Limb (tissue), 2 donors: ENCODE measurements around the gene FKRP.
"Not testable (repeated sequence)": the region's sequence is repeated elsewhere in the genome, so short reads cannot be mapped to it uniquely, and the experiment has no call there.

Experiments used
- DNase-seq, 2 donors: peaks; one replicate each; pipeline ENCODE4 v3.0.0-alpha.2; 2016; ENCODE audit errors: extremely low spot score in 2 of 2

The FKRP gene, protein sequence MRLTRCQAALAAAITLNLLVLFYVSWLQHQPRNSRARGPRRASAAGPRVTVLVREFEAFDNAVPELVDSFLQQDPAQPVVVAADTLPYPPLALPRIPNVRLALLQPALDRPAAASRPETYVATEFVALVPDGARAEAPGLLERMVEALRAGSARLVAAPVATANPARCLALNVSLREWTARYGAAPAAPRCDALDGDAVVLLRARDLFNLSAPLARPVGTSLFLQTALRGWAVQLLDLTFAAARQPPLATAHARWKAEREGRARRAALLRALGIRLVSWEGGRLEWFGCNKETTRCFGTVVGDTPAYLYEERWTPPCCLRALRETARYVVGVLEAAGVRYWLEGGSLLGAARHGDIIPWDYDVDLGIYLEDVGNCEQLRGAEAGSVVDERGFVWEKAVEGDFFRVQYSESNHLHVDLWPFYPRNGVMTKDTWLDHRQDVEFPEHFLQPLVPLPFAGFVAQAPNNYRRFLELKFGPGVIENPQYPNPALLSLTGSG

DNA sequence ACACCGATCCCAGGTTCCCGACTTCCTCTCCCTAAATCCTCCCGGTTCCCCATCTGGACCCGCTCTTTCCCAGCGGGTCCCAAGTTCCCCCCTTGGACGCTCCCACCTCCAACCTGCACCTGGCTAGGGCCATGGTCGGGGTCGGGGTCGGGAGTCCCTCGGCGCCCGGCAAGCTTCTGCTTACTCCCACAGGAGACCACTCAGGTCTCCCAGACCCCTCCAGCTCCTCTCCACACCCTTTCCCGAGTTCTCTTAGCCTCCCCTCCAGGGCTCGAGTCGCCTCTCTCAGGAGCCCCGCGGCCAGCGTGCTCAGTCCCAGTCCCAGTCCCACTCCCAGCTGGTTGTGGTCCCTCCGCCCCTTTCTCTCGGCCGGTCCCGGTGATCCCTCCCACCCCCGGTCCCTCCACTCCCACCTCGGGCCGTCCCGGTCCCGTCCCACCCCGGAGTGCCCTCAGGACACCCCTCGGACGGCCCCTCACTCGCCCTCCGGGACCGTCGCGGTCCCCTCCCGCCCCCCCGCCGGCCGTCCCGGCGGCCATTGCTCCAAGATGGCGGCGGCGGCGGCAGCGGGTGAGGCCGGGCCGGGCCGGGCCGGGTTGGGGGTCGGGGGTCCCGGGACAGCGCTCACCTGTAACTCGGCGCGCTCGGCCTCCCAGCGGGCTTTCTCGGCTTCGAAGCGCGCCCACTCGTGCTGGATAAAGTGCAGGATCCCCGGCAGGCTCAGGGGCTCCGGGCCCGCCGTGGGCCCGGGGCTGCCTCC, at the start of gene FKRP:
Gene FKRP, plus strand, starts transcription at position 537 of the 760 bp plus-strand sequence. CDS start 9,394 bp downstream, outside the sequence.
- DNase-seq = peak in 1 of 2 donors; percentile 80

DNA sequence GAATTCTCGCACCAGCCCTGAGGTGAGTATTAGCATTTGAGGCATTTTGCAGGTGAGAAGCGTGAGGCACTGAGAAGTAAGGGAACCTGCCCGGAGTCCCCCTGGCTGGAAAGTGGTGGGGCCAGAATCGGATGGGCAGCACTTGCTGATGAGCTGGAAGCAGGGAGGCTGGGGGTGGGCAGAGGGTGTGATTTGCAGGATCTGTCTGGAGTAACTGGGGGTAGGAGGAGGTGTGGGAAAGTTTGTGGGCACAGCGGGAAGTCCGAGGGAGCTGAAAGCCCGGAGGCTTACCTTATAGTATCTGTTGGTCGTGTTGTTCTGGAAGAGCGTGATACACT, 49.0 kb upstream of the FKRP start:
- DNase-seq = no peak

DNA sequence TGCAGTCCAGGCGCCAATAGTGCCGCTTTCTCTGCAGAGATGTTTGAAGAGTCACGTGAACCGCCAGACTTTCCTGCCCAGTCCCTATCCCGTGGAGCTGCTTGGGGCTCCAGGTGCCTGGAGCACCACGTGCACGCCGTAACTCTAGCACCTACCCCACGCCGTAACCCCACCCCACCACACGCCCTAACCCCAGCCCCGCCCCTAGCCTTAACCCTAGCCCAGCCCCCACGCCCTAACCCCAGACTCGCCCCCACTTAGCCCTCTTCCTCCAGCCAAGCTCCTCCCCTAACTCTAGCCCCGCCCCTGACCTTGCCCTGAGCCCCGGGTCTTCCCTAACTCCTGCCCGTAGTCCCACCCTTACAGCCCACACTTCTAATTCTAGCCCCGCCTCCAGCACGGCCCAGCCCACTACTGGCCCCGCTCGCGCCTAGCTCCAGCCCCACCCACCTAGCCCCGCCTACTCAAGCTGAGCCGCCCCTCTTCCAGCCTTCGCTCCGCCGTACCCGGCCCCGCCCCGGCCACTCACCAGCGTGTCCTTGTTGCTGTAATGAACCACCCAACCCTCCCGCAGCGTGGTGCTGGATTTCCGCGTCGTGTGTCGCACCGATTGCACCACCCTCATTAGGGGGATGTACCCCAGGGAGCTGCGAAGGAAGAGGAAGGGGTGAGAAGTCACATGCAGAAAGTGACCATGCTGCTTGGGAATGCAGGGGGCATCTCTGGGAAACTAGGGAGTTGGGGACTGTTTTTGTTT, 48.5 kb upstream of the FKRP start:
- DNase-seq = peak; percentile 78 to 88

DNA sequence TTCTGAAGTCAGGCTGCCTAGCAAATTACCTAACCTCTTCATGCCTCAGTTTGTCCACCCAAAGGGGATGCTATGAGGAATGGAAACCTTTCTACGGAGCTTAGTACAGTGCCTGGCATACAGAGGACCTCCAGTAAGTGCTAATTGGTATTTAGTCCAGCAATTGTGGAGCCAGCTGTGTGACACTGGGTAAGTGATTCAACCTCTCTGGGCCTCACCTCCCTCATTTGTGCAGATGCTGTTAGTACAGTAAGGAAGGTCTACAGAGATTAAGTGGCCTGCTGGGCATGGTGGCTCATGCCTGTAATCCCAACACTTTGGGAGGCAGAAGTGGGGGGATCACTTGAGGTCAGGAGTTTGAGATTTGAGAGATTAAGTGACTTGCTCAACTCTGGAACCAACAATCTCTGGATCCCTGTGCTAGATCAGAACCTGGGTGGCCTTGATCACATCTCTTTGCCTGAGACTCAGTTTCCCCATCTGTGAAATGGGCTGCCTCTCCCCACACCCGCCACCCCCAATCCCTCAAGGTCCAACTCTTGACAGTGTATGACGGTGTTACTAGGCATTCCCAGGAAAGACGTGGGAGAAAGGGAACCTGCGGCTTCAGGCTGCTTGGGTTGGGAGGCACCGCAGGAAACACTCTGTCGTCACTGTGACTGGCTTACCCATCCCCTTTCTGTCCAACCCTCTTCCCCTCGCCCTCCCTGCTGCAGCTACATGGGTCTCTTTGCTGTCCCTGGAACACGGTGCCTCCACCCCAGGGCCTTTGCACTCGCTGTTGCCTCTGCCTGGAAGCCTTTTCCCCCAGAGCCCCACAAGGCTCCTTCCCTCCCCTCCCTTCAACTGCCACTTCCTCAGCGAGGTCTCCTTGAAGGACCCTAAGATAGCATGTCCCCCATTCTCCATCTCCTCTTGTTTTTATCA, 47.2 kb upstream of the FKRP start:
- DNase-seq = no peak

DNA sequence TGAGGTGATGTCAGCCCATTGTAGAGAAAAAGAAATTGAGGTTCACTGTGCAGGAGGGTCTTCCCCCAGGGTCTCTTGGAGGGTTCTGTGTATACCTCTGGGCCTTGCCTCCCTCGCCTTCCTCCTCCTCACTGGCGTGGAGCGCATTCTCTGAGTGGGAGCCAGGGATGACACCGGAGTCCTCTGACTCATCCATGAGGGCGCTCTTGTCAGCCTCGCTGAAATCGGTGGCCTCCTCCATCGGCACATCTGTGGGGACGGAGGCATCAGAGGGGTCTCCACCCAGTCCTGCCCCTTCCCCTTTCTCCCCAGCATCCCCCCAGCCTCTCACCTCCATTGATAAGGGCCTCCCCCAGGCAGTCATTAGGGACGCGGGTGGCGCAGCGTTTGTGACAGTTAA, 45.2 kb upstream of the FKRP start:
- DNase-seq = no peak

DNA sequence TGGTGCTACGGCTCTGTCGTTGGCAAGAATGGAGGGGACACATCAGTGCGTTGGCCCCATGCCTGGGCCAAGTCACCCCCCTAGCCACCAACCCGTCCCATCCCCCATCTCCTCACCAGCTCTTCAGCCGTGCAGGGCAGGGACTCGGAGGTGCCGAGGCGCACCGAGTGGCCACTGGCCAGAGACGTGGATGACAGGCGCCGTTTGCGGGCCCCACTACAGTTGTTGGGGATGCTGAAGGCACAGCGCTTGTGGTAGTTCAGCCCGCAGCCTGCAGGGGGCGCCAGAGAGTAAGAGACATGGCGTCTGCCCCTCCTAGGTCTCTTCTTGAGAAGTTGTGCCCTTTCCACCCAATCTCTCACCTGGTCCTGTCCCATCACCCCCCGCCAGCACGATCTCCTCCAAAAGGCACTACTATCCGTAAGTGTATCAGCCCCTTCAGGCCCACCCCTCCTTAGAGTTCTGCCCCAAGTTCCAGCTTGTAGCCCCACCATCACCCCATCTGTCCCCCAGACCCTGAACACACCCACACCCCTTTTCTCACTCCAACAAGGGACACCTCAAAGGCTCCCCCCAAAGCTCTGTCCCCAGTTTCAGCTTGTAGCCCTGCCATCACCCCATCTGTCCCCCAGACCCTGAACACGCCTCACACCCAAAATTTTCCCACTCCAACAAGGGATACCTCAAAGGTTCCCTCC, 41.3 kb upstream of the FKRP start:
- peak in 1 of 2 donors; percentile 76 for DNase-seq

DNA sequence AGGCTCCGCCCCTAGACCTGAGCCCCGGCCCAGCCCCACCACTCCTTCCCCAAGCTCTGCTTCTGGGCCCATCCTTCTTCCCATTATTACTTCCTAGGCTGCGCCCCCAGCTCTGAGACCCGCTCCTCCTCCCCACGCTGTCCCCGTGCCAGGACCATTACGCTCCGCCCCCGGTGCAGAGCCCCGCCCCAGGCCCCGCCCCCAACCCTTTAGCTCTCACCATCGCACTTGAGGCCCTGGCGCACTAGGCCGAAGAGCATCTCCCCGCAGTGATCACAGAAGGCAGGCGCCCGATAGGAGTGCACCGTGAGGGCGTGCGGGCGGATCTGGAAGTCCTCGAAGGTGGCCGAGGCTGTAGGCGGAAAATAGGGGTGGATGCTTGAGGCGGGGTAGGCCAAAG, 35.2 kb upstream of the FKRP start:
- DNase-seq = peak in 1 of 2 donors; percentile 37

DNA sequence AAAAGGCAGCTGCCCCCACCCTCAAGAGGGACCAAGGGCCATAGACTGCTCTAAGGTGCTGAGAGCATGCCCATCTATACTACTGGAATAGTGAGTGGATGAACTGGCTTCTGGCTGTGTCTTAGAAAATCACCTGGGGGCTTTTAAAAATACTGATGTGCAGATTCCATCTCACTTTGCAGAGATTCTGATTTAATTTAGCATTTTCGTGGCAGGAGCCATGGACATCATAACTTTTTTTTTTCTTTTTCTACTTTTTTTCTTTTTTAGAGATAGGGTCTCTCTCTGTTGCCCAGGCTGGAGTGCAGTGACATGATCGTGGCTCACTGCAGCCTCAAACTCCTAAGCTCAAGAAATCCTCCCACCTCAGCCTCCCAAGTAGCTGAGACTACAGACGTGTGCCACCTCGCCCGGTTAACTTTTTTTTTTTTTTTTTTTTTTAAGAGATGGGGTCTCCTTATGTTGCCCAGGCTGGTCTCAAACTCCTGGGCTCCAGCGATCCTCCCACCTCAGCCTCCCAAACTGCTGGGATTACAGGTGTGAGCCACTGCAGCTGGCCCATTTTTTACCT, 33.0 kb upstream of the FKRP start:
- DNase-seq = not testable (repeated sequence)

DNA sequence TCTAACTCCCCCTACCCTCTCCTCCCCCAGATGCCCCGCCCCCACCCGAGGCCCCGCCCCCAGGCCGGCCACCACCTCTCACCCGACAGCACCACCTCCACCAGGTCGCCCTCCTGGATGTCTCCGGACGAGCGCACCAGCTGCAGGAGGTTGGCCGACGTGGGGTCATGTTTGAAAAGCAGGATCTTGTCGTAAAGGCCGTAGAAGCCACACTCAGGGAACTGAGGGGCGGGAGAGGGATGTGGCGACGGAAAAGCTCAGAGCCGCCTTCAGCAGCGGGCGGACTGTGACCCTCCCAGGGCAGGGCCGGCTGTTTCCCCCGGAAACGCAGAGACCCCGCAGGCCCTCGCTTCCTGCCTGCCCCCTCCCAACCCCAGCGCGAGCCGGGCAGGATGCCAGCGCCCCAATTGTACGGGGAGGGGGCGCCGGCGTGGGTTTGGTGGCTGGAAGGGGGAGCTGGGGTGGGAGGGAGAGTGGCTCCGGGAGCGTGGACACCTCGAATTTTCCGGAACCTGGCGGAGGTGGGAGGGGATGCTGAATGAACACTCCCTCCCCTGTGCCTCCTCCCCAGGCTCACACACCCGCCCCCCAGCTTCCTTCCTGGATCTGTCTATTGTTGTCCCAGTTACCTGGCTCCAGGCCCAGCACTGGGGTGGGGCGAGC, 31.9 kb upstream of the FKRP start:
- peak; percentile 85 to 93 for DNase-seq

DNA sequence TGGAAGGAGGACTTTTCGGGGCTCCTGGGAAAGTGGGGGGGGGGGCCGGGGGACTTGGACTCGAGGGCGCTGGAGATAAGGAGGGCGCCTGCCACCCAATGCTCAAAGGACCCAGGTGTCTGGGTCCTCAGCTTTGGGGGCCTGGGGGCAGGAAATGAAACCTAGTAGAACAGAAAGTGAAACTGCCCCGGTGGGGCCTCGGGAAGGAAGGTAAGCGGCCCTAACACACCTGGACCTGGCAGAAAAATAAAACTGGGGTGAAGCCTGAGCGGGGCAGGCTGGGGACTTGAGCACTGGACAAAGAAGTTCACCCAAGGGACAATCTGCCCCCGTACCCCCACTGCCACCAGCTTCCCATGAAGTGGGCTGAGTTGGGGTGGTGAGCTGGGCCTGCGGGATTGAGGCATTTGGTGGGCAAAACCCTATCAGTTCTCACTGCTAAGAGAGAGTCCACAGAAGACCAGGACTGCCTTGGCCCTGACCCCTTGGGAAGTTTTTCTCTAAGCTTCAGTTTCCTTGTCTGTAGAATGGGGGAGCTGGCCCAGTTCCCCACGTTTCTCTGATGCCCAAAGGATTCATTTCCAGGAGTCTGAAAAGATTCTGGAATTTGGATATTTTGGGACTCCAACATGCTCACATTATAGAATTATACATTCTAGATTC, 31.3 kb upstream of the FKRP start:
- DNase-seq = no peak

DNA sequence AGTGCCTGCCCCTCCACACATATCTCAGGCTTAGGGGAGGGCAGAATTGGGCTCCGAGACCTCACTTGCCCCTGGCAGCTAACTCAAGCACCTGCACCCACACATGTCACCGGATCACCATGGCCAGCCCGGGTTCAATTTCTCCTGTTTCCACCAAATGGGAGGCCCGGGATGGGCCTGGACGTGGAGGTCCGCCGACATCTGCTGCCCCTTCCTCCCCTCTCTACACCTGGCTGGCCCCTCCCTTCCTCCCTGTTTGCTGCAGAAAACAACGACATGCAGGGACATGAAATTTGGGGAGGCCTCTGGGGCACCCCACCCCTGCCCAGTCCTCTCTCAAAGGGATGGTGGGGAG, 30.3 kb upstream of the FKRP start:
- DNase-seq = peak in 1 of 2 donors; percentile 38

DNA sequence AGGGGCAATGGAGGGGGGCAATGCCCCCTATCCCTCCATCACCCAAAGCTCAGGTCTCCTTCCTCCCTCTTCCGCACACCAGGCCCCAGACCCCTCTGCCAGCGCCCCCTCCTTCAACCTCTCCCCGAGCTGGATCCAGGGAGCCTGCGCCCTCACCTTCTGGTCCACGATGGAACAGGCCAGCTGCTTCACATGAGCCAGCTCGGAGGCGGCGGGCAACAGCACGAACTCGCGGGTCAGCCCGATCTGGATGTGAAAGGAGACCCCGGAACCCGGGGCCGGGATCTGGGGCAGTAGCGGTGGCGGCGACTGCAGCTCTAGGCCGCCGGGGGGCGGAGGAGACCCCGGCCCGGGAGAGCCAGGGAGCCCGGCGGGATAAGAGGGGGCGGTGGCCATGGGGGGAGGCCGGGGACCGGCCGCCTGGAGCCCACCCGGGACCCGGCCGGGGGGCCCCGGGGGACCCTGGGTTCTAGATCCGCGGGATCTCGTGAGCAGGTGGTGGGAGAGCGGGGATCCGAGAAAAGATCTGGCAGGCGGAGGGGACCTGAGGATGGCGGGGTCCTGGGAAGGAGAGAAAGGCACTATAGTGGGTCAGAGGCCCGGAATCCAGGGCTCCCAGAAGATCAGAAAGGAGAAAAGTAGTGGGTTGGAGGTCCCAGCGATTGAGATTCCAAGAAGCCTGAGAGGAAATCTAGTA, 29.7 kb upstream of the FKRP start:
- peak in 1 of 2 donors; percentile 64 for DNase-seq

DNA sequence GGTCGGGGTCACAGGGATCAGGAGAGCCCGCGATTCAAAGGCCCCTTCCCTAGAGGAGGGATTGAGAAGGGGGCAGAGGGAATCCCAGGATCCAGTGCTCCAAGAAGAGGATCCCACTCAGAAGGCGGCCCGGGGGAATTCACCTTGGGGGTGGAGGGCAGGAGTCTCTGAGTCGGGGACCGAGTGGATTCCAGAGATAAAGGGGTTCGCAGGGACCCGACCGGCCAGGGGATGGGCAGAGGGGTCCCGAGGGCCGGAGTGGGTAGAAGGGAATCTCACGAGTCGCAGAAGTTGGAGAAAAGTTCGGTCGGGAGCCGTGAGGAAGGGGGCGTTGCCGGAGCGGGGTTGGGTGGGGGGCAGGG, 29.2 kb upstream of the FKRP start:
- DNase-seq = no peak

DNA sequence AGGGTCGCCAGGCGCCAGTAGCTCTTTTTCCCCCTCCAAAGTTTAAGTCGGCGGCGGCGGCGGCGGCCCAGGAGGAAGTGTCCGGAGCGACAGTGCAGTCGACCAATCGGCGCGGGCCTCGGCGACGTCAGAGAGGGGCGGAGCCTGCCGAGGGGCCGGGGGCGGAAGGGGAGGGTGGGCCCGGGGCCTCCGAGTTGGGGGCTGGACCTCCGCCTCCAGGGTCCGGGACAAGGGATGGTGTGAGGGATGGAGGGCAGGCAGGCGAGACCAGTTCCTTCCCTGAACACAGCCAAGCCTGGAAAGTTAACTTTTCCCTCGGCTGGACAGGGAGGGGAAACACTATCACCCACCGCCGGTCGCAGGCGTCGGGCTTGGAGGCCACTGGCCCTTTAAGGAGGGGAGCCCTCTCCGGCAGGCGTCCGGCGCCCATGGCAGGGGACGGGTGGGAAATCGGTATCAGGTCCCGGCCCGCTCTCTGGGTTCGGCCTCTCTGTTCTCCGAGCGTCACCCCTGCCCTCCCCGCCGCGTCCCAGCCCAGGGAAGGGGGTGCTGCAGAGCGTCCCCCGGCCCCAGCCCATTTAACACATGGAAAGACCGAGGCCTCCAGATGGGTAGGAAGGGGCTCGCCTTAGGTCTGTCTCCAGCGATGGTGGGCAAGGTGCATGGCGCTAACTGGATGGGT, 28.7 kb upstream of the FKRP start, which contains the start of gene PRKD2:
Gene PRKD2, minus strand, starts transcription at position 81 of the 682 bp plus-strand sequence. CDS start 744 bp downstream, outside the sequence.
- DNase-seq = peak; percentile 84 to 98

DNA sequence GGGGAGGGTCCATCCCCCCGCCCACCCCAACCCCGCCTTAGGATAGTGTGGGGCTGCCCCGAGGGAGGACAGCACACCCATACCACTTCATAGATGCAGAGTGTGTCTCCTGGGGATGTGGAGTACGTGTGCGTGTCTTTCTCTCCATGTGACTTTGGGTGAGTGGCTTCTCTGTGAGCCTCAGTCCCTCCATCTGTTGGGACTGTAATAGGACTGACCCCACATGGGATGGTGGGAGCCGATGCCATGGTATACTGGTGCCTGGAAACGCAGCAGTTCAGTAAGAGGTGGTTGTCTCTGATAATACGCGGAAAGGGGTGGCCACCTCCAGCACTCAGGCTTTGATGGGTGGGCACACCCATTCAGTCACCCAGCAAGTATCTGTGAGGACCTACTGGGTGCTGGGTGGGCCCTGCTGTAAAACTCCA, 28.1 kb upstream of the FKRP start:
- DNase-seq = no peak

DNA sequence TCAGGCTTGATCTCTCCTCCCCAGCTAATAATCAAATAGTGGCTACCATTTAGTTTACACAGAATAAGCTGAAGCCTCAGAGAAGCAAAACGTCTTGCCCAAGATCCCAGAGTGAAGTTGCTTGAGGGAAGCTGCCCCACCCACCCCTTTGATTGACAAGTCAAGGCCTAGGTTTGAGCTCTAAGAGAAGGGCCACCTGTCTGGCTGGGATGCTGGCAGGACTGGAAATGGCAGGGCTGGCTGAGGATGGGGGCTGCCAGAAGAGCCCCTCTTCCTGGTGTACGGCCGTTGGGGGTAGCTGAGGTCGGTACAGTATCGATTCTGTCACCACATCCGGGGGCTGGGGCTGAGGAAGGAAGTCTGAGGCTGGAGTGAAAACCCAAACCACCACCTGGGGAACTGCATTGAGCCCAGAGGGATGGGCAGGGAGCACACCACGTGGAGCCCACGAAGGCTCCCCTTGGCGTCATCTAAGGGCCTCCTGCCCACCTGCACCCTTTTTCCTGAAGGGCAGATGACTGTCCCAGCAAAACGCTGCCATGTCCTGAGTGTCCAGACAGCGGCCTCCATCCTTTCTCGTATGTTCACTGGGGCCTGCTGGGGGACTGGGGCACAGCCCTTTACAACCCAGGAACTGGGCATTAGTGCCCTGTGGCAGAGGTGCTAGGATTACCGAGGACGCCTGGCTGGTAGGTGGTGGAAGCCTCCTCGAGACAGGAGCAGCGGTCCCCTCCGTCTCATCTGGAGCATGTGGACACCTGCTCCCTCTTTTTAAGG, 27.5 kb upstream of the FKRP start:
- DNase-seq = peak in 1 of 2 donors; percentile 29
